ENCODE data around the gene TBC1D5.
A peak's percentile ranks its signal among the peaks of the same experiment; 100 is the strongest.

TBC1D5 gene

GRCh38 chr3:17301271-17301670 lies 441.2 kb downstream of the TBC1D5 start:
- peaks cover 4% of the 10 kb centered on the region for H3K36me3 Mint-ChIP-seq (ENCODE audit: low read depth)
- no peaks in the 10 kb centered on the region for H3K4me1 Mint-ChIP-seq
- no peak overlapping the region for H3K27ac Mint-ChIP-seq
- H3K4me3 Mint-ChIP-seq, result no peak overlapping the region
- no peaks in the 10 kb centered on the region for H3K9me3 Mint-ChIP-seq
- H3K27me3 Mint-ChIP-seq (ENCODE audit: low read depth, poor library complexity), result no peaks in the 10 kb centered on the region
- TF ChIP-seq CTCF (IDR thresholded peaks at IDR 0.05), result no peak
- DNase-seq, result no peak

- H3K27ac Mint-ChIP-seq, result no peak overlapping the region
- H3K27me3 Mint-ChIP-seq (ENCODE audit: low read depth, poor library complexity), result no peaks in the 10 kb centered on the region
- H3K9me3 Mint-ChIP-seq, result no peaks in the 10 kb centered on the region
- DNase-seq, result no peak
- H3K36me3 Mint-ChIP-seq (ENCODE audit: low read depth), result peaks cover 4% of the 10 kb centered on the region
- no peak overlapping the region for H3K4me3 Mint-ChIP-seq
- no peaks in the 10 kb centered on the region for H3K4me1 Mint-ChIP-seq
- TF ChIP-seq CTCF (IDR thresholded peaks at IDR 0.05), result no peak
Observed at GRCh38 chr3:17300441-17300840, 442.0 kb downstream of the TBC1D5 start.

- Mint-ChIP-seq H3K9me3 (no peaks in the 10 kb centered on the region), H3K4me3 (no peak overlapping the region), H3K27me3 (ENCODE audit: low read depth, poor library complexity) (no peaks in the 10 kb centered on the region), H3K27ac (peak overlapping the region; percentile 21), H3K4me1 (no peaks in the 10 kb centered on the region), H3K36me3 (ENCODE audit: low read depth) (peaks cover 4% of the 10 kb centered on the region)
- DNase-seq, result no peak
- no peak for TF ChIP-seq CTCF (IDR thresholded peaks at IDR 0.05)
Observed at GRCh38 chr3:17298038-17298437, 444.4 kb downstream of the TBC1D5 start.

GRCh38 chr3:17292556-17292955 lies 449.9 kb downstream of the TBC1D5 start:
- no peaks in the 10 kb centered on the region for H3K27me3 Mint-ChIP-seq (ENCODE audit: low read depth, poor library complexity)
- no peak overlapping the region for H3K4me3 Mint-ChIP-seq
- no peak for DNase-seq
- peaks cover 6% of the 10 kb centered on the region for H3K36me3 Mint-ChIP-seq (ENCODE audit: low read depth)
- no peaks in the 10 kb centered on the region for H3K9me3 Mint-ChIP-seq
- TF ChIP-seq CTCF (IDR thresholded peaks at IDR 0.05), result no peak
- no peak overlapping the region for H3K27ac Mint-ChIP-seq
- H3K4me1 Mint-ChIP-seq, result no peaks in the 10 kb centered on the region

GRCh38 chr3:17290894-17291293 lies 451.5 kb downstream of the TBC1D5 start:
- Mint-ChIP-seq H3K27ac (no peak overlapping the region), H3K9me3 (no peaks in the 10 kb centered on the region), H3K36me3 (ENCODE audit: low read depth) (peaks cover 6% of the 10 kb centered on the region), H3K27me3 (ENCODE audit: low read depth, poor library complexity) (no peaks in the 10 kb centered on the region), H3K4me1 (no peaks in the 10 kb centered on the region), H3K4me3 (no peak overlapping the region)
- no peak for TF ChIP-seq CTCF (IDR thresholded peaks at IDR 0.05)
- DNase-seq, result no peak

GRCh38 chr3:17288839-17289399 lies 453.5 kb downstream of the TBC1D5 start:
- Mint-ChIP-seq H3K4me1 (no peaks in the 10 kb centered on the region), H3K36me3 (ENCODE audit: low read depth) (peaks cover 6% of the 10 kb centered on the region), H3K9me3 (no peaks in the 10 kb centered on the region), H3K4me3 (no peak overlapping the region), H3K27ac (no peak overlapping the region), H3K27me3 (ENCODE audit: low read depth, poor library complexity) (no peaks in the 10 kb centered on the region)
- no peak for DNase-seq
- TF ChIP-seq CTCF (IDR thresholded peaks at IDR 0.05), result no peak

All from nephron progenitor cell (in vitro differentiated cells).